NB4 (cell line): Measurements from ENCODE around the gene PIWIL4.

Source experiments
- DNase-seq: peaks from one replicate; pipeline ENCODE4 v3.0.0; 2010; ENCODE audit warnings: low read depth
- H3K4me3 ChIP-seq: one replicate; pipeline ENCODE4 v1.5.1; 2011; ENCODE audit warnings: mild to moderate bottlenecking, low read depth, low read length, moderate library complexity
- CTCF ChIP-seq: IDR thresholded peaks from one replicate; pipeline ENCODE4 v1.5.1; 2012; ENCODE audit warnings: low read depth, low read length
- MAX ChIP-seq: IDR thresholded peaks from 2 replicates; pipeline ENCODE4 v1.6.1; 2011; ENCODE audit warnings: low read depth, low read length
- MYC ChIP-seq: IDR thresholded peaks from 2 replicates; pipeline ENCODE4 v1.6.1; 2011; ENCODE audit warnings: low read depth, low read length
- POLR2A ChIP-seq: IDR thresholded peaks from 2 replicates; pipeline ENCODE4 v1.6.1; 2011; ENCODE audit warnings: mild to moderate bottlenecking; ENCODE audit not compliant: insufficient read length; ENCODE audit errors: extremely low read depth

The PIWIL4 gene

DNA sequence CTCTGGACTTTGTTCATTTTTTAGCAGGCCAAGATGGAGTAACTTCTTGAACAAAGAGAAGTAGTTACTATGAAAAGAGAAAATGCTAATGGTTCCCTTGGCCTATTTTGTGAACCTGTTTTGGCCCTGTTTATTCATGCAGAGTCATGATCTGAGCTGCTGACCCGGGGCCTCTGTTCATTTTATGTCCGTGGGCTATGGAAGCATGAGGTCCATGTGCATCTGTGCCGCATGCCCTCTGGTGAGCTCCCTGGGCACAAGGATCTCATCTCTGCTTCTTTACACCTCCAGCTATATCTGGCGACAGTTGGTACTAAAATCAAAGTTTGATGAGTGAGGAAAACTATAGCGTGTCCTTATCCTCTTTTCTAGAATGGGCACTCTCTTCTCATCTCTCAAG lies 1.0 kb downstream of the PIWIL4 start:
- H3K4me3 ChIP-seq, result peak overlapping the region; percentile 92
- peak; percentile 64 for DNase-seq
- TF ChIP-seq CTCF (no peak), MAX (peak; percentile 91), MYC (peak; percentile 89), POLR2A (no peak)

GRCh38 chr11:94568717-94569116 lies 1.5 kb downstream of the PIWIL4 start:
- TF ChIP-seq MYC (no peak), CTCF (no peak), MAX (peak; percentile 72), POLR2A (peak; percentile 2)
- peak; percentile 66 for DNase-seq
- peak overlapping the region; percentile 92 for H3K4me3 ChIP-seq

- H3K4me3 ChIP-seq, result peak overlapping the region; percentile 27
- DNase-seq, result peak; percentile 49
These were observed 5.8 kb downstream of the PIWIL4 start for GRCh38 chr11:94572975-94573374.

DNA sequence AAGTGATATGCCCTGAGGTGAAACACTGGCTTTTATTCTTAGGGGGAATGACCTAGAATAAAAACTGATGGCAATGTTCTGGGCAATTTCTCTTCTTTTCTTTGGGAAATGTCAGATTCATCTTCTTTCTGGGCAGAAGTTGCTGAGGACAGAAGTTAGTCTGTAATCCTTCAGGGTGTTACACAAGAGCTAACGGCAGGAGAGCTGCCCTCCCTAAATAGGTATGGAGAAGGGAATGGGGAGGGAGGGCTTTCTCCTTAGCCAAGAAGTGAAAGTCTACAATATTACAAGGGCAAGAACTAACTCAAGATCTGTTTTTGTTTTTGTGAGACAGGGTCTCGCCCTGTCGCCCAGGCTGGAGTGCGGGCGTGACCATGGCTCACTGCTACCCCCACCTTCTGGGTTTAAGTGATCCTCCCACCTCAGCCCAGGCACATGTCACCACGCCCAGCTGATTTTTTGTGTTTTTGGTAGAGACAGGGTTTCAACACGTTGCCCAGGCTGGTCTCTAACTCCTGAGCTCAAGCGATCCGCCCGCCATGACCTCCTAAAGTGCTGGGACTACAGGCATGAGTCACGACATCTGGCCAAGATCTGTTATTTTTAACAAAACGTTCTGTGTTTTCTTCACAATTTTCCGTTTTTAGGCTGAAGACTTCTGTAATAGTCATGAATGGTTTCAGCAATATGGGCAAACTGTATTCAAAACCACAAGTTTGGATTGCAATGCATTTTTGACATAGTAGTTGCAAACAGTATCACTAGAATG lies 7.2 kb downstream of the PIWIL4 start:
- H3K4me3 ChIP-seq, result peak overlapping the region; percentile 66

DNA sequence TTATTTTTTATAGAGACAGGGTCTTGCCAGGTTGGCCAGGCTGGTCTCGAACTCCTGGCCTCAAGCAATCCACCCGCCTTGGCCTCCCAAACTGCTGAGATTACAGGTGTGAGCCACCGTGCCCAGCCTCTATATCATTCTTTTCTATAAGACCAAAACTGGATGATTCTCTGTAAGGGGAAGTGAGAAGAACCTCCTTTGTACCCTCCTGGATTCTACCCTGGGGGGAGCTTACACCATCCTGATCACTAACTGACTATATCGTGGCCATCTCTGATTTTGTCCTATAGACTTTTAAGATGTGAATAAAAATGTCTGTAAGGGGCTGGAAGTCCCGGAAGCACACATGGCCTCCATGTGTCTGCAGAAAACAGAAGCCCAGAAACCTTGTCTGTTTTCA lies 9.1 kb downstream of the PIWIL4 start:
- H3K4me3 ChIP-seq, result no peak overlapping the region
- DNase-seq, result peak; percentile 46
- no peak for TF ChIP-seq POLR2A
- no peak for TF ChIP-seq MAX
- no peak for TF ChIP-seq MYC
- TF ChIP-seq CTCF, result no peak

More for the DNA sequence above, 7.2 kb downstream of the PIWIL4 start:
- peak; percentile 88 for TF ChIP-seq MAX
- TF ChIP-seq CTCF, result no peak
- TF ChIP-seq POLR2A, result peak; percentile 37
- peak; percentile 92 for TF ChIP-seq MYC
- peak; percentile 99 for DNase-seq

DNA sequence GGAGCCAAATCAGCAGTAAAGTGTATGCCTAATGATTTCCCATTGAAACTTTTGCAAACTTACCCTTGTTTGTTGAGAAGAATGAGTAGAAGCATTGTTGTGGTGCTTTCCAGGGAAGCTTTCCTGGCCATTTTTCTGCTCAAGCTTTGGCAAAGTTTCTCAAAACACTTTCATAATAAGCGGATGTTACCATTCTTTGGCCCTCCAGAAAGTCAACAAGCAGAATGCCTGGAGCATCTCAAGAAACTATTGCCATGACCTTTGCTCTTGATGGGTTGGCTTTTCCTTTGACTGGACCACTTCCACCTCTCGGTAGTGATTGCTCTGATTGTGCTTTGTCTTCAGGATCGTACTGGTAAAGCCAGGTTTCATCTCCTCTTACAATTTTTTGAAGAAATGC lies 10.7 kb downstream of the PIWIL4 start:
- no peak overlapping the region for H3K4me3 ChIP-seq
- TF ChIP-seq POLR2A (no peak), CTCF (no peak), MAX (no peak), MYC (no peak)
- no peak for DNase-seq
